OCI-LY7 (cell line): ENCODE results near the gene PKP1. TPM values are rescaled to one million over a fixed set of nuclear protein-coding genes. Genes with fewer than 3 reads are reported as not detected.

ENCODE experiments used
- BruUV-seq: library from RNA; stranded (reverse); fragments of 400-500 nt; replicated peaks from 2 replicates; lab custom pipeline; 2021; lab: Mats Ljungman, UMichigan
- CTCF ChIA-PET: fragments of 300-600 bp; sonication (Branson Sonifier 250); formaldehyde crosslinking; loops from one replicate; lab custom pipeline; 2022; ENCODE audit warnings: antibody characterized with exemption; ENCODE audit not compliant: unreplicated experiment; lab: Charles Lee
- POLR2A ChIA-PET: fragments of 300-600 bp; sonication (Branson Sonifier 250); formaldehyde crosslinking; loops from one replicate; lab custom pipeline; 2022; ENCODE audit warnings: antibody characterized with exemption; lab: Charles Lee
- DNase-seq: peaks from one replicate; pipeline ENCODE4 v3.0.0-alpha.2; 2015; ENCODE audit warnings: low spot score
- H2AFZ ChIP-seq: fragments of 200-600 bp; sonication (generic), shearing (Covaris generic); 2 replicates; pipeline ENCODE4 v1.6.1; 2014; ENCODE audit warnings: mild to moderate bottlenecking, antibody characterized with exemption, low read length, moderate library complexity
- H3K27ac ChIP-seq: fragments of 200-600 bp; sonication (generic); 2 replicates; pipeline ENCODE4 v1.5.1; 2014; ENCODE audit warnings: mixed run types, low read depth, mild to moderate bottlenecking, moderate library complexity, low read length, inconsistent platforms; ENCODE audit not compliant: poor library complexity, severe bottlenecking
- H3K36me3 ChIP-seq: fragments of 200-600 bp; sonication (generic); 2 replicates; pipeline ENCODE4 v1.6.1; 2014; ENCODE audit warnings: mild to moderate bottlenecking, antibody characterized with exemption, low read length, moderate library complexity, mixed read lengths; ENCODE audit not compliant: insufficient read depth
- H3K4me1 ChIP-seq: fragments of 200-600 bp; sonication (generic); 2 replicates; pipeline ENCODE4 v1.5.1; 2014; ENCODE audit warnings: mild to moderate bottlenecking, low read length; ENCODE audit not compliant: insufficient read depth, poor library complexity, severe bottlenecking
- H3K4me2 ChIP-seq: fragments of 200-600 bp; sonication (generic); 2 replicates; pipeline ENCODE4 v1.6.1; 2014; ENCODE audit warnings: mild to moderate bottlenecking, low read length
- H3K4me3 ChIP-seq: fragments of 200-600 bp; sonication (generic); 2 replicates; pipeline ENCODE4 v1.5.1; 2014; ENCODE audit warnings: mild to moderate bottlenecking, low read depth, low read length; ENCODE audit not compliant: poor library complexity, severe bottlenecking
- H3K79me2 ChIP-seq: fragments of 200-600 bp; sonication (generic); 2 replicates; pipeline ENCODE4 v1.6.1; 2016; ENCODE audit warnings: low read depth, mild to moderate bottlenecking, low read length, moderate library complexity, mixed read lengths; ENCODE audit not compliant: insufficient read depth
- H3K9me2 ChIP-seq: fragments of 200-600 bp; sonication (generic); 2 replicates; pipeline ENCODE4 v1.6.1; 2016; ENCODE audit warnings: mild to moderate bottlenecking, low read length, mixed read lengths; ENCODE audit not compliant: insufficient read depth
- H3K9me3 ChIP-seq: fragments of 200-600 bp; sonication (generic); 2 replicates; pipeline ENCODE4 v1.6.1; 2014; ENCODE audit warnings: mild to moderate bottlenecking, mixed run types, low read length, mixed read lengths
- H4K20me1 ChIP-seq: fragments of 200-600 bp; sonication (generic); 2 replicates; pipeline ENCODE4 v1.6.1; 2014; ENCODE audit warnings: mild to moderate bottlenecking, antibody characterized with exemption, low read length, moderate library complexity, mixed read lengths; ENCODE audit not compliant: insufficient read depth
- CTCF ChIP-seq: fragments of 200-600 bp; sonication (generic); conservative IDR thresholded peaks from 2 replicates; pipeline ENCODE4 v1.5.1; 2014; ENCODE audit warnings: mild to moderate bottlenecking, antibody characterized with exemption, low read length, moderate library complexity, mixed read lengths
- EZH2phosphoT487 ChIP-seq: fragments of 200-600 bp; sonication (generic); IDR thresholded peaks from 2 replicates; pipeline ENCODE4 v1.6.1; 2018; ENCODE audit warnings: low read depth, borderline replicate concordance, mild to moderate bottlenecking, mixed run types, antibody characterized with exemption, low read length, moderate library complexity, mixed read lengths
- intact Hi-C: fragments of 100-400 bp; cut with micrococcal nuclease; formaldehyde crosslinking; loops from one replicate; pipeline ENCODE4 v1.10.0; 2022; ENCODE audit not compliant: unreplicated experiment
- total RNA-seq, 2 experiments: library from RNA; depleted of rRNA in 1 of 2; stranded (reverse); fragments of >200 nt in 1 of 2; shearing (Covaris generic) in 1 of 2; gene quantifications; 2 replicates each; pipeline ENCODE4 v1.2.3, GENCODE V29; 2014 to 2022

PKP1 gene
- total RNA-seq, 2 experiments from 2014 or later: not detected

- TF ChIP-seq EZH2phosphoT487 (no peak), CTCF (no peak)
- H3K4me3 ChIP-seq: no peak overlapping the region
- POLR2A ChIA-PET: no interaction called here
- H2AFZ ChIP-seq: no peak overlapping the region
- intact Hi-C loops: no loop called here
- H3K9me3 ChIP-seq: no peaks in the 10 kb centered on the region
- CTCF ChIA-PET: no interaction called here
- DNase-seq: no peak
- H3K27ac ChIP-seq: no peak overlapping the region
- BruUV-seq: no TSS peak
- H4K20me1 ChIP-seq: no peaks in the 10 kb centered on the region
- H3K79me2 ChIP-seq: no peaks in the 10 kb centered on the region
- H3K4me1 ChIP-seq: no peaks in the 10 kb centered on the region
- no peak overlapping the region for H3K4me2 ChIP-seq
- H3K9me2 ChIP-seq: no peaks in the 10 kb centered on the region
- H3K36me3 ChIP-seq: no peaks in the 10 kb centered on the region
These were observed 15.7 kb upstream of the PKP1 start for GRCh38 chr1:201267481-201268229.

GRCh38 chr1:201268604-201269151, 14.6 kb upstream of the PKP1 start:
- DNase-seq: no peak
- Histone ChIP-seq H3K4me2 (no peak overlapping the region), H3K79me2 (no peaks in the 10 kb centered on the region), H3K4me3 (no peak overlapping the region), H3K9me2 (no peaks in the 10 kb centered on the region), H3K4me1 (no peaks in the 10 kb centered on the region), H4K20me1 (no peaks in the 10 kb centered on the region), H3K27ac (no peak overlapping the region), H2AFZ (no peak overlapping the region), H3K36me3 (no peaks in the 10 kb centered on the region), H3K9me3 (no peaks in the 10 kb centered on the region)
- ChIA-PET CTCF (no interaction called here), POLR2A (no interaction called here)
- intact Hi-C loops: no loop called here
- no TSS peak for BruUV-seq
- no peak for TF ChIP-seq EZH2phosphoT487
- no peak for TF ChIP-seq CTCF

GRCh38 chr1:201269281-201269680, 14.0 kb upstream of the PKP1 start:
- H4K20me1 ChIP-seq: no peaks in the 10 kb centered on the region
- H3K79me2 ChIP-seq: no peaks in the 10 kb centered on the region
- H3K9me3 ChIP-seq: no peaks in the 10 kb centered on the region
- TF ChIP-seq CTCF: no peak
- TF ChIP-seq EZH2phosphoT487: no peak
- BruUV-seq: no TSS peak
- no peak for DNase-seq
- H3K27ac ChIP-seq: no peak overlapping the region
- intact Hi-C loops: no loop called here
- H2AFZ ChIP-seq: no peak overlapping the region
- no peak overlapping the region for H3K4me2 ChIP-seq
- ChIA-PET POLR2A (no interaction called here), CTCF (no interaction called here)
- no peak overlapping the region for H3K4me3 ChIP-seq
- no peaks in the 10 kb centered on the region for H3K9me2 ChIP-seq
- H3K4me1 ChIP-seq: no peaks in the 10 kb centered on the region
- no peaks in the 10 kb centered on the region for H3K36me3 ChIP-seq
